ENCODE measurements around the gene SRPK2.

Gene SRPK2

GRCh38 chr7:105188201-105188600 is 200.5 kb downstream of the SRPK2 start:
- TF ChIP-seq CTCF (IDR thresholded peaks at IDR 0.05; ENCODE audit: unreplicated experiment in 3 of 3): no peak
- Mint-ChIP-seq H3K4me1 (no peaks in the 10 kb centered on the region), H3K27ac (no peak overlapping the region), H3K9me3 (no peaks in the 10 kb centered on the region), H3K36me3 (ENCODE audit: low read depth) (peaks cover 11% of the 10 kb centered on the region), H3K4me3 (no peak overlapping the region), H3K27me3 (ENCODE audit: low read depth) (no peaks in the 10 kb centered on the region)

- peaks cover 6% of the 10 kb centered on the region for H3K36me3 Mint-ChIP-seq (ENCODE audit: low read depth)
- no peak for TF ChIP-seq CTCF (IDR thresholded peaks at IDR 0.05; ENCODE audit: unreplicated experiment in 3 of 3)
- no peaks in the 10 kb centered on the region for H3K27me3 Mint-ChIP-seq (ENCODE audit: low read depth)
- H3K4me3 Mint-ChIP-seq: no peak overlapping the region
- H3K27ac Mint-ChIP-seq: no peak overlapping the region
- no peaks in the 10 kb centered on the region for H3K4me1 Mint-ChIP-seq
- H3K9me3 Mint-ChIP-seq: no peaks in the 10 kb centered on the region
Observed at GRCh38 chr7:105187302-105188169, 201.2 kb downstream of the SRPK2 start.

GRCh38 chr7:105185290-105186010 is 203.3 kb downstream of the SRPK2 start:
- H3K27ac Mint-ChIP-seq: no peak overlapping the region
- H3K4me1 Mint-ChIP-seq: no peaks in the 10 kb centered on the region
- H3K4me3 Mint-ChIP-seq: no peak overlapping the region
- no peak for TF ChIP-seq CTCF (IDR thresholded peaks at IDR 0.05; ENCODE audit: unreplicated experiment in 3 of 3)
- H3K9me3 Mint-ChIP-seq: peaks cover 8% of the 10 kb centered on the region
- H3K36me3 Mint-ChIP-seq (ENCODE audit: low read depth): peaks cover 10% of the 10 kb centered on the region
- H3K27me3 Mint-ChIP-seq (ENCODE audit: low read depth): no peaks in the 10 kb centered on the region

- Mint-ChIP-seq H3K27ac (no peak overlapping the region), H3K27me3 (ENCODE audit: low read depth) (no peaks in the 10 kb centered on the region), H3K36me3 (ENCODE audit: low read depth) (peaks cover 16% of the 10 kb centered on the region), H3K4me3 (no peak overlapping the region), H3K4me1 (no peaks in the 10 kb centered on the region), H3K9me3 (peaks cover 13% of the 10 kb centered on the region)
- TF ChIP-seq CTCF (IDR thresholded peaks at IDR 0.05; ENCODE audit: unreplicated experiment in 3 of 3): no peak
Observed at GRCh38 chr7:105180002-105180401, 208.7 kb downstream of the SRPK2 start.

GRCh38 chr7:105178928-105179541 is 209.7 kb downstream of the SRPK2 start:
- Mint-ChIP-seq H3K4me3 (no peak overlapping the region), H3K36me3 (ENCODE audit: low read depth) (peaks cover 16% of the 10 kb centered on the region), H3K9me3 (peaks cover 13% of the 10 kb centered on the region), H3K27ac (no peak overlapping the region), H3K27me3 (ENCODE audit: low read depth) (no peaks in the 10 kb centered on the region), H3K4me1 (no peaks in the 10 kb centered on the region)
- TF ChIP-seq CTCF (IDR thresholded peaks at IDR 0.05; ENCODE audit: unreplicated experiment in 3 of 3): no peak

Data from nephron (organoid).